Pons (tissue), 1 donor: Measurements from ENCODE around the gene PLEKHA7.
A peak's percentile ranks its signal among the peaks of the same experiment; 100 is the strongest.
"Not testable (repeated sequence)": the region's sequence is repeated elsewhere in the genome, so short reads cannot be mapped to it uniquely, and the experiment has no call there.

Source experiments
- DNase-seq: peaks from one replicate; pipeline ENCODE4 v3.0.0-alpha.2; 2016; ENCODE audit warnings: low spot score

Gene PLEKHA7

GRCh38 chr11:16977994-16978315, 36.3 kb downstream of the PLEKHA7 start:
- DNase-seq, result peak; percentile 50

DNA sequence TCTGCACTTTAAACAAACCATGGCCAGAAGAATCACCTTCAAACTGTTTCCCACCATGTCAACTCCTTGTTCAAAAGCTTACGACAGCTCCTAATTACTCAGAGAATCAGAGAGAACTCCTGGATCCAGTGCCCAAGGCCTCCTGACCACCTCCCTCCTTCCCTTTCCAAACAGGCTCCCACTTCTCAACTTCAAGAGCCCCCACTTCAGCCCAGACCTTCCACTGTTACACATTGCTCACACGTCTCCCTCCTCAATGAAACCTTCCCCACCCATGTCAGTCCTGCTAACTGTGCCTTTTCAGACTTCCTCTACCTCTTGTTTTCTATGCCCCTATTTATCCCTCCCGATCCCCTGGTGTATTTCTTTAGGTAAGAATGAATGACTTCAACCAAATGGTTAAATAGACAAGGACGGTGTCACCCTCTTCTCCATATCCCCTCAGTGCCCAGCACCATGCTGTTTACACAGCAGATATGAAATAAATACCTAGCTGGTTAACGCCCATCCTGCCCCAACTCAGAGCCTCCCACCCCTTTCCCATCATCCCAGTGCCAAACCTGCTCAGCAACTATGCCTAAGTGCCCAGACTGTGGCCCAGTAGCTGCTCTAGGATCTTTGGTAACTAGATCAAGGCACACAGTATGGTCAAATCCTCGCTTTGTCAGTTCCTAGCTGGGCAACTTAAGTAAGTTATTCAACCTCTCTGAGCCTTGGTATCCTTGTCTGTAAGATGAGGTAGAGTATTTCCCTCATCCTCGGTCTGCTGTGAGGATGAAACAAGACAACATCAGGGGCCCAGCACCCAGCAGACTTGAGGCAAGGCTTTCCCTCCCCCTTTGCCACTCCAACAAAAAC, 36.8 kb downstream of the PLEKHA7 start:
- DNase-seq, result no peak

- no peak for DNase-seq
Observed at GRCh38 chr11:16976379-16976778, 37.8 kb downstream of the PLEKHA7 start.

- DNase-seq, result no peak
Observed at GRCh38 chr11:16975906-16976305, 38.3 kb downstream of the PLEKHA7 start.

DNA sequence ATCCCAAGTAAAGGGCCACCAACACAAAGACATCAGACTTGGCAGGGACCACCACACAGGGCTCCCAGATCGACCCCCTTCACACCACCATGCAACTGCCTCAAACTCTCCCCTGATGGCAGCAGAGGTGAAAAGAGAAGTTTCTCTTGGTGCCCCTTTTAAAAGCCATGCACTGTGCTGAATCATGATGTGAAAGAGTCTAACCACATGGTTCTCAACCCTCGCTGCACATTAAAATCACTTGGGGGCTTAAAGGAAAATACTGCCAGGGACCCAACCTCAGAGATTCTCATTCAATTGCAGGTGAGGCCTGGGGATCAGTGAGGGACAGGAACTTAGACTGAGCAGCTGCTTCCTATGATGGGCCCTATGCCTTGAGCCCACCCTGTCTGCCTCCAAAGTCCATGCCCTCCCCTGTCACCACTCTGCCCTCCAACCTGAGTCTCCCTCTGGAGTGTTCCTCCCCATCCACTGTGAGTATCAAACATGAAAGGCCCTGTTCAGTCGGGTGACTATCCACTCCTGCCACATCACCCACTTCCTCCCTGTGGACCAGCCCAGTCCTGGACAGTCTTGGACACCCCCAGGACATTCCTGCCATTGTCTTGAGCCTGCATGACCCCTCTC, 40.8 kb downstream of the PLEKHA7 start:
- DNase-seq, result no peak

- no peak for DNase-seq
Observed at GRCh38 chr11:16969010-16969999, 44.9 kb downstream of the PLEKHA7 start.

DNA sequence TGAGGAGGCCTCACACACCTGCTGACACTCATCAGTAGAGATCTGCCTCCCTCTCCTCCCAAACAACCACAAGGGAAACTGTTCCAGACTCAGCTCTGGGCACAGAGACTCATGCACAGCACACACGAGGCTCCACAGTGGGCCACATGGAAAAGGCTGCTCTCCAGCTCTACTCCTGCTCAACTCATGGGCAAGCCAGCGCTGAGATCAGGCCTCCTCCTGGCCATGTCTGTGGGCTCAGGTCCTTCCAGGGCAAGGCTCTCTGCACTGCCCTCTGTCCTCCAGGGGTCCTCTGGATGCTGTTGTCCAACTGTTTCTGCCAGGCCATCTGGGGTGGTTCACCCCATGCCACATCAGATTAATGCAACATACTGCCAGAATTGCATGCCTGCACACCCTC, 46.0 kb downstream of the PLEKHA7 start:
- no peak for DNase-seq

DNA sequence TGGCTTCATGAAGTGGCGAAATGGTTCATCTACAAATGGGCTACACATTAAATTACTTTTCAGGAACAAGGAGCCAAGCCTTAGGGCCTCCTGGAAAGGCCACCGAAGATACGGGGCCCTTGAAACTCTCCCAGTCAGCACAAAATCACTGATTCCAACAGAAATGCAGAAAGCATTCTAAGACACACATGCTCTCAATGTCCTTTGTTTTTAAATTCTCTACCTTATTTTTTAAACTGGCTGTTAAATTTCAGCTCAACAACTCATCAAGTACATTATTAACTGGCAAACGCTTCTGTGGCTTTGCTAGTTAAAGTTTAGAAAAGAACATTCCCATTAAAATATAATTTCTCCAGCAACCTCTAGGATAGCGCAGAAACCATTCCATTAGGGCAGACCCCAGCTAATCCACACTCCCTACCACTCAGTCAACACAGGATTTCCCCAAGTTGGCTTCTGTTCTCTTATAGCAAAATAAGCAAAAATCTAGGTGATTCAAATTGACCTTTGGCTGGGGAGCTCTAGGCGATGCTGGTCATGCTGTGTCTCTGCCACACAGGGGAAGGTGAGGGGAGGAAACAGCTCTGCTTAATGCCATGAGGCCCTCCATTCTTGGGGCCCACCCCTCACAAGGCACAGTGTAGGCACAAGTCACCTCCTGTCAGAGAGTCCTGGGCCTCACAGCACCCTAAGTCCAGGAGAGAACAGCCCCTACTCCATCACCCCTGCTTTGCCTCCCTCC, 47.1 kb downstream of the PLEKHA7 start:
- no peak for DNase-seq

DNA sequence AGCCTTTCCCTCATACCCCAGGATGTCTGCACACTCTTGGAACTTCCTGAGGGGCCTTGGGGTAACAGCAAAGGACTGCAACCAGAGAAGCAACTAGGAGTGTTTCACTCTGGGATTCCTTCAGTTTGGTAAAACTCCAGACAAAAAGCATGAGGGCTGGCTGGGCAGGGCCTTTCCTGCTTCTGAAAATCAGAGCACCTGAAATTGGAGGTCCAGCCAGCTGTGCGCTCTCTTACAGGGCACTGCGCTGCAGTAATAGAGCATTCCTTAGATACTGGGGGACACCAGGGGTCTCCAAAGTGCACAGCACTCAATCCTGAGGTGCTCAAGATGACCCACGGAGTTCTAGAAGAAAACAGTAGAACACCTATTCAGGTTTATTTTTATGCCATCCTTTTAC, 49.7 kb downstream of the PLEKHA7 start:
- no peak for DNase-seq

DNA sequence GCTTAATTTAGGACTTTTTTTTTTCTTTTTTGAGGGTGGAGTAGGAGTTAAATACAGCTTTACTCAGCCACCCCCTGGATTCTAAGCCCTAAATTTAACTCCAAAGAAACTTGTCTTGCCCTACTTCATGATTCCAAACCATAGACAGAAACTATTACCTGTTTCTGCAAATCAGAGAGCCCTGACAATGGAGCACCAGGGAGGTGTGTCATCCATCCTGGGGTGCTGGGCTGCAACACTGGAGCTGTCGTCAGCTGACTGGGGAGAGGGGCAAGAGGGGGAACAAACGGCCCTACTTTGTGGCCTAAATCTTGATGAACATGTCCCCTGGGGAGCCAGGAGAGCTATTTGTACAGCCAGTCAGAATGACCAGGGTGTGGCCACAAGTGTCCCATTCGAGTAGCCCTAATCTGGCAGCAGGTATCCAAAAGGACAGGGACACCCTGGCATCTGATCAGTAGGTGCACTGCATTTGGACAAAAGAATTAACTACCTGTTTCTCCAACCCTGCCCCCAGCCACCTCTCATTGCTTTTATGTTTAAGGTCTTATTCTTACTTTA, 50.8 kb downstream of the PLEKHA7 start:
- DNase-seq, result no peak

DNA sequence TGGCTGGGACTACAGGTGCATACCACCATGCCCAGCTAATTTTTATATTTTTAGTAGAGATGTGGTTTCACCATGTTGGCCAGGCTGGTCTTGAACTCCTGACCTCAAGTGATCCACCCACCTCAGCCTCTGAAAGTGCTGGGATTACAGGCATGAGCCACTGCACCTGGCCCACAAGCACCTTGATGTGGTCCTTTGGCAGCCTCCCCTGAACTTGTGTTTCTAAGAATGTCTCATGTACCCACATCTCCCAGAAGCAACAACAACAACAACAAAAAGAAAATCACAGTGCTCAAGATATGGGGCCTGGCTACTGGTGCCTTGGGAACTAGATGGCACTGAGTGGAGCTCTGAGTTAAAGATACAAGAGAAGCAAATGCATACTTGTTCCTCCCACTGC, 51.6 kb downstream of the PLEKHA7 start:
- DNase-seq, result not testable (repeated sequence)

DNA sequence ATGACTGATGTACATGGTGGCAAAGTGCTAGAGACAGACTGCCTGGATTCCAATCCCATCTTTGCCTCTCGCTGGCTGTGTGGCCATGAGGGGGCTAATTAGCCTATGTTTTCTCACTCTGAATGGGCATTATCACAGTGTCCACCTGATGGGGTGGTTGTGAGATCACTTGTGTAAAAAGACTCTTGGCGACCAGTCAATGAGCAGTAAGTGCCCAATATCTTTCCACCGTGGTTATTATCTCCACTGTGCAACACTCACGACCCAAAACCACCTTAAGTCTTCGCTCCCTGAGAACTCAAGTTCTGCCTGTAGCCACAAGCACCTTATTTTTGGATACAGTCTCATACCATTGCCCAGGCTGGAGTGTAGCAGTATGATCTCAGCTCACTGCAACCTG, 52.1 kb downstream of the PLEKHA7 start:
- no peak for DNase-seq

DNA sequence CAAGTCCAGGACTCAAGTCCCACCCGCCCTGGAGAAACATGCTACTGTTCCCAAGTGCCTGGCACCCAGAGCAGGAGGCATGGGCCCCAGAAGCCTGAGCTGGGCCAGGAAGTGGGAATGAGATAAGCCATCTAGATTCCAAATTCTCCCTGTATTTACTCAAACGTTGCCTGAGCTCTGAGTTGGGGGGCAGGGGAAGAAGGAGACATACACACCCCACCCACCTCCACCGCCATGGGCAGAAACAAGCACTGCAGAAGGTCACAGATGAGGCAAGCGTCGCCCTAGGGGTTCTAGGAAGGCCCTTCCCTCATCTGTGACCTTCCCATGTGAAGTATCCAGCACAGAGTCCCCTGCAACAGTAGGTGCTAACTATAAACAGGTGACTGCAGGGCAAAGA, 54.0 kb downstream of the PLEKHA7 start:
- no peak for DNase-seq

- no peak for DNase-seq
Observed at GRCh38 chr11:16959602-16960001, 54.6 kb downstream of the PLEKHA7 start.

- no peak for DNase-seq
Observed at GRCh38 chr11:16958833-16959232, 55.4 kb downstream of the PLEKHA7 start.

DNA sequence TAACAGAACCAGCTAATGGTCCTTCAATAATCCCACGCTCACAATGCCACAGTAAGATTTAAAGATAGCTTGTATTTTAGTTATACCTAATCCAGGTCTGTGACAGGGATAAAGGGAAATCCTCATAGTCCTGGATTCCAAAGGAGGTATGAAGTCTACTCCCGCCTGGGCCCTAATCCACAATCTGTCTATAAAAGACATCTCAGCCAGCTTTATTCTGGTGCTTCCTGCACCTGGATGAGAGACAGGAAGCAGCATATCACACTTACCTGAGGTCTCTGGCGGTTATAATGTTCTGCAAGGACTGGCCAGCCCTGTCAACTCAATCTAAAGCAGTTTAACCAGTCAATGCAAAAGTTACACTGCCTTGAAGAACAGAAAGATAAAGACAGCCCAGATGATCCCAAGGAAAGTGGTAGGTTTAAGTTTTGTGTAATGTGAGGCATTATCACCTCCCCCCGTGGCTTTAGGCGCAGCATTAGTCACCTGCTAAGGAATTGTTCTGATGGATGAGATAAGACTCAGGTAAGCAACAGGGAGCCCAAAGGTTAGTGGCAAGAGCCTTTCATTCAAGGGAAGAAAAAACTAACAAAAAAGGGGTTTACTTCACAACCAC, 57.6 kb downstream of the PLEKHA7 start:
- no peak for DNase-seq

DNA sequence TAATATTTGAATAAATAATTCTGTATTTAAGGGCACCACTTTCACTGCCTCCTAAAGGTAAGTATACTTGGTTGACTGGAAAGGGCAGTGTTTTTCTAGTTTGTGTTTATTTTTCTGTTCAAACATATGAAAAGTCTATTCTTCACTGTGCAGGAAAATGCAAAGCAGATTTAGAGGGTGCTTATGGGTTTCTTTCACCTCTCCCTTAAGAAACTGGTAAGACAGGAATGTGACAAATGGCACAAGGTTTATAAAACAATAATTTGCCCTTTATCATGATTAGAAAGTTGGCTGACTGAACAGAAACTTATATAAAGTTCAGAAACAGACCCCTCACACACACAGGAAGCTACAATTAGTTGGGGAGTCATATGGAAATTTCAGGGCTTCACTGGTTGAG, 60.6 kb downstream of the PLEKHA7 start:
- DNase-seq, result no peak

- DNase-seq, result no peak
Observed at GRCh38 chr11:16946477-16947282, 67.5 kb downstream of the PLEKHA7 start.

- peak; percentile 84 for DNase-seq
Observed at GRCh38 chr11:16945671-16946469, 68.3 kb downstream of the PLEKHA7 start.
